ENCODE data around the gene BEND7.

GRCh38 chr10:13536674-13537366 lies 8.0 kb upstream of the BEND7 start:
- no peak for TF ChIP-seq POLR2AphosphoS5 (IDR thresholded peaks at IDR 0.05; ENCODE audit: low read depth)
- no peak for TF ChIP-seq CTCF (IDR thresholded peaks at IDR 0.05; ENCODE audit: insufficient read depth, low read length)
